Measurements from ENCODE around the gene C2orf78.

Gene C2orf78

GRCh38 chr2:73762571-73762970, 21.4 kb upstream of the C2orf78 start:
- no CpG with 5 or more reads among the region's 1 CpG for WGBS (ENCODE audit: extremely low coverage, insufficient coverage, low lambda C conversion rate)
- H2AK5ac ChIP-seq (ENCODE audit: low read length) = no peak overlapping the region

GRCh38 chr2:73764945-73765344, 19.0 kb upstream of the C2orf78 start:
- Histone ChIP-seq H3K27me3 (ENCODE audit: insufficient read depth, low read length, poor library complexity) (no peaks in the 10 kb centered on the region), H3K9ac (ENCODE audit: low read length) (no peak overlapping the region), H4K5ac (ENCODE audit: low read length) (no peak overlapping the region), H3K18ac (ENCODE audit: low read length) (no peak overlapping the region), H2BK15ac (replicated peaks; ENCODE audit: low read depth) (no peak overlapping the region), H3K4me3 (ENCODE audit: low read length) (no peak overlapping the region), H3K23ac (ENCODE audit: low read length) (no peak overlapping the region), H2AK5ac (ENCODE audit: low read length) (no peak overlapping the region), H3K36me3 (ENCODE audit: control insufficient read depth, insufficient read depth, low read length) (peaks cover 6% of the 10 kb centered on the region), H3K79me1 (ENCODE audit: low read length) (no peaks in the 10 kb centered on the region), H3K4me1 (ENCODE audit: control insufficient read depth, low read depth, low read length) (no peaks in the 10 kb centered on the region), H2BK5ac (ENCODE audit: low read length) (no peak overlapping the region), H3K56ac (ENCODE audit: low read length) (no peak overlapping the region), H3K79me2 (ENCODE audit: control insufficient read depth, insufficient read depth, low read length) (no peaks in the 10 kb centered on the region), H4K8ac (ENCODE audit: low read depth, low read length) (no peak overlapping the region), H3K4me2 (ENCODE audit: low read length) (no peak overlapping the region), H3K4ac (ENCODE audit: low read depth, low read length) (no peak overlapping the region), H3K27ac (ENCODE audit: low read depth, low read length) (no peak overlapping the region), H2BK120ac (ENCODE audit: low read depth, low read length) (no peak overlapping the region)
- WGBS (ENCODE audit: extremely low coverage, insufficient coverage, low lambda C conversion rate) = no CpG with 5 or more reads among the region's 1 CpG
- no peak for DNase-seq

More at GRCh38 chr2:73762571-73762970, 21.4 kb upstream of the C2orf78 start:
- Histone ChIP-seq H3K56ac (ENCODE audit: low read length) (no peak overlapping the region), H3K9ac (ENCODE audit: low read length) (no peak overlapping the region), H2BK5ac (ENCODE audit: low read length) (no peak overlapping the region), H3K23ac (ENCODE audit: low read length) (no peak overlapping the region), H3K79me1 (ENCODE audit: low read length) (no peaks in the 10 kb centered on the region), H3K27ac (ENCODE audit: low read depth, low read length) (no peak overlapping the region), H3K4me1 (ENCODE audit: control insufficient read depth, low read depth, low read length) (no peaks in the 10 kb centered on the region), H3K4me2 (ENCODE audit: low read length) (no peak overlapping the region), H3K4me3 (ENCODE audit: low read length) (no peak overlapping the region), H3K18ac (ENCODE audit: low read length) (no peak overlapping the region), H3K27me3 (ENCODE audit: insufficient read depth, low read length, poor library complexity) (no peaks in the 10 kb centered on the region), H3K79me2 (ENCODE audit: control insufficient read depth, insufficient read depth, low read length) (no peaks in the 10 kb centered on the region), H3K36me3 (ENCODE audit: control insufficient read depth, insufficient read depth, low read length) (peaks cover 6% of the 10 kb centered on the region), H2BK120ac (ENCODE audit: low read depth, low read length) (no peak overlapping the region), H4K8ac (ENCODE audit: low read depth, low read length) (no peak overlapping the region), H3K4ac (ENCODE audit: low read depth, low read length) (no peak overlapping the region), H2BK15ac (replicated peaks; ENCODE audit: low read depth) (no peak overlapping the region), H4K5ac (ENCODE audit: low read length) (no peak overlapping the region)
- DNase-seq = peak; percentile 27

- no peak for DNase-seq
- Histone ChIP-seq H4K8ac (ENCODE audit: low read depth, low read length) (no peak overlapping the region), H2BK5ac (ENCODE audit: low read length) (no peak overlapping the region), H3K79me2 (ENCODE audit: control insufficient read depth, insufficient read depth, low read length) (no peaks in the 10 kb centered on the region), H4K5ac (ENCODE audit: low read length) (no peak overlapping the region), H3K4me2 (ENCODE audit: low read length) (no peak overlapping the region), H3K56ac (ENCODE audit: low read length) (no peak overlapping the region), H2BK120ac (ENCODE audit: low read depth, low read length) (no peak overlapping the region), H3K27ac (ENCODE audit: low read depth, low read length) (no peak overlapping the region), H3K27me3 (ENCODE audit: insufficient read depth, low read length, poor library complexity) (no peaks in the 10 kb centered on the region), H3K18ac (ENCODE audit: low read length) (no peak overlapping the region), H2AK5ac (ENCODE audit: low read length) (no peak overlapping the region), H3K36me3 (ENCODE audit: control insufficient read depth, insufficient read depth, low read length) (peaks cover 3% of the 10 kb centered on the region), H3K4me3 (ENCODE audit: low read length) (no peak overlapping the region), H3K4ac (ENCODE audit: low read depth, low read length) (no peak overlapping the region), H3K79me1 (ENCODE audit: low read length) (no peaks in the 10 kb centered on the region), H3K9ac (ENCODE audit: low read length) (no peak overlapping the region), H3K4me1 (ENCODE audit: control insufficient read depth, low read depth, low read length) (no peaks in the 10 kb centered on the region), H3K23ac (ENCODE audit: low read length) (no peak overlapping the region), H2BK15ac (replicated peaks; ENCODE audit: low read depth) (no peak overlapping the region)
- no CpG with 5 or more reads among the region's 1 CpG for WGBS (ENCODE audit: extremely low coverage, insufficient coverage, low lambda C conversion rate)
Observed at GRCh38 chr2:73766349-73766748, 17.6 kb upstream of the C2orf78 start.

- no peaks in the 10 kb centered on the region for H3K4me1 ChIP-seq (ENCODE audit: control insufficient read depth, low read depth, low read length)
- H3K79me1 ChIP-seq (ENCODE audit: low read length) = no peaks in the 10 kb centered on the region
- no peak overlapping the region for H3K27ac ChIP-seq (ENCODE audit: low read depth, low read length)
- H3K27me3 ChIP-seq (ENCODE audit: insufficient read depth, low read length, poor library complexity) = no peaks in the 10 kb centered on the region
- H4K5ac ChIP-seq (ENCODE audit: low read length) = no peak overlapping the region
- H3K23ac ChIP-seq (ENCODE audit: low read length) = no peak overlapping the region
- H3K56ac ChIP-seq (ENCODE audit: low read length) = no peak overlapping the region
- whole genome bisulfite sequencing (ENCODE audit: extremely low coverage, insufficient coverage, low lambda C conversion rate) = 100% methylated on average over 3 of the region's 4 CpGs
- no peak overlapping the region for H3K4me2 ChIP-seq (ENCODE audit: low read length)
- no peak overlapping the region for H3K4ac ChIP-seq (ENCODE audit: low read depth, low read length)
- no peak overlapping the region for H3K4me3 ChIP-seq (ENCODE audit: low read length)
- H2BK5ac ChIP-seq (ENCODE audit: low read length) = no peak overlapping the region
- peaks cover 3% of the 10 kb centered on the region for H3K36me3 ChIP-seq (ENCODE audit: control insufficient read depth, insufficient read depth, low read length)
- no peaks in the 10 kb centered on the region for H3K79me2 ChIP-seq (ENCODE audit: control insufficient read depth, insufficient read depth, low read length)
- H2BK15ac ChIP-seq (replicated peaks; ENCODE audit: low read depth) = no peak overlapping the region
- no peak overlapping the region for H3K18ac ChIP-seq (ENCODE audit: low read length)
- no peak overlapping the region for H4K8ac ChIP-seq (ENCODE audit: low read depth, low read length)
- no peak overlapping the region for H2BK120ac ChIP-seq (ENCODE audit: low read depth, low read length)
- H2AK5ac ChIP-seq (ENCODE audit: low read length) = no peak overlapping the region
- no peak overlapping the region for H3K9ac ChIP-seq (ENCODE audit: low read length)
- DNase-seq = no peak
Observed at GRCh38 chr2:73766994-73767393, 17.0 kb upstream of the C2orf78 start.

- H3K27me3 ChIP-seq (ENCODE audit: insufficient read depth, low read length, poor library complexity) = no peaks in the 10 kb centered on the region
- H3K4me1 ChIP-seq (ENCODE audit: control insufficient read depth, low read depth, low read length) = no peaks in the 10 kb centered on the region
- H3K79me2 ChIP-seq (ENCODE audit: control insufficient read depth, insufficient read depth, low read length) = no peaks in the 10 kb centered on the region
- no peak overlapping the region for H3K4me2 ChIP-seq (ENCODE audit: low read length)
- H3K36me3 ChIP-seq (ENCODE audit: control insufficient read depth, insufficient read depth, low read length) = peaks cover 3% of the 10 kb centered on the region
- H3K4me3 ChIP-seq (ENCODE audit: low read length) = no peak overlapping the region
- H3K56ac ChIP-seq (ENCODE audit: low read length) = no peak overlapping the region
- no peak overlapping the region for H2AK5ac ChIP-seq (ENCODE audit: low read length)
- no CpG with 5 or more reads among the region's 3 CpGs for WGBS (ENCODE audit: extremely low coverage, insufficient coverage, low lambda C conversion rate)
- H3K9ac ChIP-seq (ENCODE audit: low read length) = no peak overlapping the region
- no peak overlapping the region for H2BK5ac ChIP-seq (ENCODE audit: low read length)
- H2BK15ac ChIP-seq (replicated peaks; ENCODE audit: low read depth) = no peak overlapping the region
- no peak overlapping the region for H3K4ac ChIP-seq (ENCODE audit: low read depth, low read length)
- no peak overlapping the region for H3K18ac ChIP-seq (ENCODE audit: low read length)
- no peak overlapping the region for H3K27ac ChIP-seq (ENCODE audit: low read depth, low read length)
- no peak overlapping the region for H4K5ac ChIP-seq (ENCODE audit: low read length)
- H3K23ac ChIP-seq (ENCODE audit: low read length) = no peak overlapping the region
- no peak overlapping the region for H2BK120ac ChIP-seq (ENCODE audit: low read depth, low read length)
- H3K79me1 ChIP-seq (ENCODE audit: low read length) = no peaks in the 10 kb centered on the region
- no peak overlapping the region for H4K8ac ChIP-seq (ENCODE audit: low read depth, low read length)
- peak; percentile 15 for DNase-seq
Observed at GRCh38 chr2:73770725-73771124, 13.3 kb upstream of the C2orf78 start.

GRCh38 chr2:73772819-73773218, 11.2 kb upstream of the C2orf78 start:
- Histone ChIP-seq H3K4ac (ENCODE audit: low read depth, low read length) (no peak overlapping the region), H3K18ac (ENCODE audit: low read length) (no peak overlapping the region), H3K79me2 (ENCODE audit: control insufficient read depth, insufficient read depth, low read length) (no peaks in the 10 kb centered on the region), H3K27ac (ENCODE audit: low read depth, low read length) (no peak overlapping the region), H2BK15ac (replicated peaks; ENCODE audit: low read depth) (no peak overlapping the region), H4K5ac (ENCODE audit: low read length) (no peak overlapping the region), H3K36me3 (ENCODE audit: control insufficient read depth, insufficient read depth, low read length) (peaks cover 2% of the 10 kb centered on the region), H3K79me1 (ENCODE audit: low read length) (no peaks in the 10 kb centered on the region), H2AK5ac (ENCODE audit: low read length) (no peak overlapping the region), H3K27me3 (ENCODE audit: insufficient read depth, low read length, poor library complexity) (no peaks in the 10 kb centered on the region), H3K23ac (ENCODE audit: low read length) (no peak overlapping the region), H2BK120ac (ENCODE audit: low read depth, low read length) (no peak overlapping the region), H3K9ac (ENCODE audit: low read length) (no peak overlapping the region), H2BK5ac (ENCODE audit: low read length) (no peak overlapping the region), H3K56ac (ENCODE audit: low read length) (no peak overlapping the region), H3K4me3 (ENCODE audit: low read length) (no peak overlapping the region), H3K4me2 (ENCODE audit: low read length) (no peak overlapping the region), H4K8ac (ENCODE audit: low read depth, low read length) (no peak overlapping the region), H3K4me1 (ENCODE audit: control insufficient read depth, low read depth, low read length) (no peaks in the 10 kb centered on the region)
- DNase-seq = no peak
